Keratinocyte (primary cell): ENCODE results near the gene FSTL5. TPM values are rescaled to one million over a fixed set of nuclear protein-coding genes. Genes with fewer than 3 reads are reported as not detected.

Experiments used
- DNase-seq: peaks from one replicate; pipeline ENCODE4 v3.0.0-alpha.2; 2011; ENCODE audit warnings: low read depth, missing footprints, low spot score
- FAIRE-seq: peaks from 2 replicates; lab custom pipeline; 2011; peaks lifted over from hg19 to GRCh38; lab: Jason Lieb, UNC
- H2AFZ ChIP-seq: 2 replicates; pipeline ENCODE4 v1.6.0; 2012; ENCODE audit warnings: low read length, control low read depth, inconsistent platforms; ENCODE audit not compliant: control insufficient read depth
- H3K27ac ChIP-seq: 2 replicates; pipeline ENCODE4 v1.5.1; 2011; ENCODE audit warnings: low read length; ENCODE audit not compliant: control insufficient read depth, insufficient read depth
- H3K27me3 ChIP-seq: 3 replicates; pipeline ENCODE4 v1.6.0; 2011; ENCODE audit warnings: low read length; ENCODE audit not compliant: control insufficient read depth, insufficient read depth; ENCODE audit errors: extremely low read depth
- H3K36me3 ChIP-seq, 2 experiments: 2 replicates in 1 of 2; 3 replicates in 1 of 2; pipeline ENCODE4 v1.5.1; 2011; ENCODE audit warnings: low read length in 2 of 2, mild to moderate bottlenecking in 1 of 2; ENCODE audit not compliant: control insufficient read depth in 2 of 2, insufficient read depth in 2 of 2; ENCODE audit errors: extremely low read depth in 1 of 2
- H3K4me1 ChIP-seq: 3 replicates; pipeline ENCODE4 v1.5.1; 2011; ENCODE audit warnings: low read length; ENCODE audit not compliant: control insufficient read depth, insufficient read depth; ENCODE audit errors: extremely low read depth
- H3K4me2 ChIP-seq: 3 replicates; pipeline ENCODE4 v1.6.0; 2011; ENCODE audit warnings: low read depth, low read length; ENCODE audit not compliant: control insufficient read depth, insufficient read depth; ENCODE audit errors: extremely low read depth
- H3K4me3 ChIP-seq, 3 experiments: fragments of 200-600 bp in 1 of 3; sonication (generic) in 1 of 3; 2 replicates in 2 of 3; 3 replicates in 1 of 3; pipeline ENCODE4 v1.5.1; 2011 to 2016; ENCODE audit warnings: low read length in 3 of 3, mild to moderate bottlenecking in 3 of 3, control low read depth in 2 of 3, inconsistent platforms in 1 of 3, low read depth in 1 of 3, mixed read lengths in 1 of 3, mixed run types in 1 of 3, moderate library complexity in 1 of 3; ENCODE audit not compliant: control insufficient read depth in 2 of 3, insufficient read depth in 2 of 3; ENCODE audit errors: extremely low read depth in 1 of 3
- H3K79me2 ChIP-seq: 2 replicates; pipeline ENCODE4 v1.6.0; 2012; ENCODE audit warnings: low read length; ENCODE audit not compliant: control insufficient read depth, insufficient read depth
- H3K9ac ChIP-seq: 3 replicates; pipeline ENCODE4 v1.6.0; 2011; ENCODE audit warnings: low read length; ENCODE audit not compliant: control insufficient read depth, insufficient read depth; ENCODE audit errors: extremely low read depth
- H3K9me1 ChIP-seq: 3 replicates; pipeline ENCODE4 v1.6.0; 2011; ENCODE audit warnings: low read length; ENCODE audit not compliant: control insufficient read depth, insufficient read depth; ENCODE audit errors: extremely low read depth
- H3K9me3 ChIP-seq: 2 replicates; pipeline ENCODE4 v1.5.1; 2012; ENCODE audit warnings: low read depth, low read length; ENCODE audit not compliant: control insufficient read depth
- H4K20me1 ChIP-seq: 3 replicates; pipeline ENCODE4 v1.6.0; 2011; ENCODE audit warnings: low read length; ENCODE audit not compliant: control insufficient read depth, insufficient read depth; ENCODE audit errors: extremely low read depth
- CTCF ChIP-seq, 3 experiments: IDR thresholded peaks in 1 of 3; conservative IDR thresholded peaks in 1 of 3; optimal IDR thresholded peaks in 1 of 3; 2 replicates in 2 of 3; 3 replicates in 1 of 3; pipeline versions ENCODE3 to v1.5.1; 2011; ENCODE audit warnings: low read length in 3 of 3, mild to moderate bottlenecking in 3 of 3, moderate library complexity in 2 of 3, control low read depth in 1 of 3, inconsistent platforms in 1 of 3; ENCODE audit not compliant: insufficient read depth in 2 of 3; ENCODE audit errors: extremely low read depth in 1 of 3
- EZH2 ChIP-seq: IDR thresholded peaks from one replicate; pipeline ENCODE4 v1.6.1; 2012; ENCODE audit warnings: inconsistent platforms, mild to moderate bottlenecking, low read length, moderate library complexity
- dilution Hi-C: fragments of 300-500 bp; cut with MboI; formaldehyde crosslinking; loops from one replicate; pipeline ENCODE4 v1.7.0; 2020; ENCODE audit warnings: low sequenced_read_pairs; ENCODE audit not compliant: extremely low pct_ligation_motif_present
- polyA plus RNA-seq, 5 experiments: library from polyadenylated mRNA; depleted of rRNA in 3 of 5; stranded (reverse) in 3 of 5; stranded (forward) in 1 of 5; unstranded in 1 of 5; fragments of >200 nt; gene quantifications; 1 replicate in 1 of 5; 2 replicates in 3 of 5; 3 replicates in 1 of 5; pipeline versions ENCODE4 v1.2.1 to v1.2.3, GENCODE V29; 2011 to 2012; ENCODE audit warnings: missing spikeins in 2 of 5, low read depth in 1 of 5, low replicate concordance in 1 of 5

The FSTL5 gene
- polyA plus RNA-seq, 1 donor (not counting 4 experiments of a cell fraction or from before 2014, with no cell fraction given) = not detected

DNA sequence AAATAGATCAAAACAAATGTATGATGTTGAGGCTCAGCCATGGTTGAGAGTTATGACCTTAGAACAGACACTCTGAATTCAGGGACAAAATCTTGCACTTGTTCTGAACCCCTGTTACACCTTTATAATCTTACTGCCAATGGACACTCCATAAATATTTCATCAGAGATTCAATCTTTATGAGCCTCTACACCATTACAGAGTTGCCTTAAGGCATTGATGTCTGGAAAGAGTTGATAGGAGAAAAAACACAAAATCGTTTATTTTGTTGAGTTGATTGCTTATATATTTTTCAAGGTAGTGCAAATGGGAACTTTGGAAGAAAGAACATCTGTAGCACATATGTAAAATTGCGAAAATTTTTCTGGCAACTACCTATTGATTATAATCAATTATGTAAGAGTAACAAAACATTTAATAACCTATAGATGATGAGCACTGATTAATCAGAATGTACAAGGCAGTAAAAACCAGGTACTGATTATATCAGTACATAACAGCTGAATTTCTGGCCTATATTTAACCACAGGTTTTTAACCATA is 568.5 kb downstream of the FSTL5 start:
- no peaks in the 10 kb centered on the region for H3K9me3 ChIP-seq
- FAIRE-seq (no peak), DNase-seq (no peak)
- H3K27me3 ChIP-seq = no peaks in the 10 kb centered on the region
- no peaks in the 10 kb centered on the region for H4K20me1 ChIP-seq
- no peaks in the 10 kb centered on the region for H3K79me2 ChIP-seq
- H3K36me3 ChIP-seq = no peaks in the 10 kb centered on the region
- dilution Hi-C loops = no loop called here
- no peaks in the 10 kb centered on the region for H3K9me1 ChIP-seq
- no peaks in the 10 kb centered on the region for H3K4me1 ChIP-seq
- TF ChIP-seq CTCF (optimal IDR thresholded peaks at IDR 0.05 in 1 of 3, IDR thresholded peaks at IDR 0.05 in 1 of 3, conservative IDR thresholded peaks at IDR 0.05 in 1 of 3; ENCODE audit: extremely low read depth in 1 of 3, insufficient read depth in 2 of 3, low read length in 3 of 3) (no peak), EZH2 (no peak)
- no peak overlapping the region for H2AFZ ChIP-seq
- no peak overlapping the region for H3K9ac ChIP-seq
- no peak overlapping the region for H3K4me3 ChIP-seq
- H3K4me2 ChIP-seq = no peak overlapping the region
- H3K27ac ChIP-seq = no peak overlapping the region

GRCh38 chr4:161585011-161585410 is 578.8 kb downstream of the FSTL5 start:
- FAIRE-seq = no peak
- Histone ChIP-seq H3K4me3 (no peak overlapping the region), H3K36me3 (no peaks in the 10 kb centered on the region), H3K27ac (no peak overlapping the region), H3K4me2 (no peak overlapping the region), H3K4me1 (no peaks in the 10 kb centered on the region), H3K9me1 (no peaks in the 10 kb centered on the region), H4K20me1 (no peaks in the 10 kb centered on the region), H3K79me2 (no peaks in the 10 kb centered on the region), H3K27me3 (no peaks in the 10 kb centered on the region), H2AFZ (no peak overlapping the region), H3K9ac (no peak overlapping the region), H3K9me3 (no peaks in the 10 kb centered on the region)
- dilution Hi-C loops = no loop called here
- DNase-seq = no peak
- TF ChIP-seq EZH2 (no peak), CTCF (optimal IDR thresholded peaks at IDR 0.05 in 1 of 3, IDR thresholded peaks at IDR 0.05 in 1 of 3, conservative IDR thresholded peaks at IDR 0.05 in 1 of 3; ENCODE audit: extremely low read depth in 1 of 3, insufficient read depth in 2 of 3, low read length in 3 of 3) (no peak)
